Measurements from ENCODE around the gene ULK2.

Gene ULK2

GRCh38 chr17:19741832-19742457 is 125.8 kb downstream of the ULK2 start:
- no peak for TF ChIP-seq CTCF (IDR thresholded peaks at IDR 0.05; ENCODE audit: insufficient read depth, low read depth, low read length, missing control alignments)
- H3K4me3 ChIP-seq (ENCODE audit: low read length), result no peak overlapping the region
- DNase-seq (ENCODE audit: low read depth), result no peak

- no peak for DNase-seq (ENCODE audit: low read depth)
- H3K4me3 ChIP-seq (ENCODE audit: low read length), result no peak overlapping the region
- no peak for TF ChIP-seq CTCF (IDR thresholded peaks at IDR 0.05; ENCODE audit: insufficient read depth, low read depth, low read length, missing control alignments)
Observed at GRCh38 chr17:19740933-19741332, 126.8 kb downstream of the ULK2 start.

GRCh38 chr17:19739241-19740201 is 128.2 kb downstream of the ULK2 start:
- H3K4me3 ChIP-seq (ENCODE audit: low read length), result no peak overlapping the region
- TF ChIP-seq CTCF (IDR thresholded peaks at IDR 0.05; ENCODE audit: insufficient read depth, low read depth, low read length, missing control alignments), result no peak

GRCh38 chr17:19738757-19739156 is 129.0 kb downstream of the ULK2 start:
- no peak for DNase-seq (ENCODE audit: low read depth)
- TF ChIP-seq CTCF (IDR thresholded peaks at IDR 0.05; ENCODE audit: insufficient read depth, low read depth, low read length, missing control alignments), result no peak

More at GRCh38 chr17:19739241-19740201, 128.2 kb downstream of the ULK2 start:
- no peak for DNase-seq (ENCODE audit: low read depth)

GRCh38 chr17:19738073-19738449 is 129.7 kb downstream of the ULK2 start:
- no peak for DNase-seq (ENCODE audit: low read depth)
- no peak for TF ChIP-seq CTCF (IDR thresholded peaks at IDR 0.05; ENCODE audit: insufficient read depth, low read depth, low read length, missing control alignments)
- H3K4me3 ChIP-seq (ENCODE audit: low read length), result no peak overlapping the region

More at GRCh38 chr17:19738757-19739156, 129.0 kb downstream of the ULK2 start:
- H3K4me3 ChIP-seq (ENCODE audit: low read length), result no peak overlapping the region

GRCh38 chr17:19737305-19738072 is 130.2 kb downstream of the ULK2 start:
- no peak overlapping the region for H3K4me3 ChIP-seq (ENCODE audit: low read length)
- no peak for TF ChIP-seq CTCF (IDR thresholded peaks at IDR 0.05; ENCODE audit: insufficient read depth, low read depth, low read length, missing control alignments)
- DNase-seq (ENCODE audit: low read depth), result no peak
